Measurements from ENCODE around the gene OR8B12. TPM values are rescaled to one million over a fixed set of nuclear protein-coding genes. Genes with fewer than 3 reads are reported as not detected.
"Not testable (repeated sequence)": the region's sequence is repeated elsewhere in the genome, so short reads cannot be mapped to it uniquely, and the experiment has no call there.

The OR8B12 gene
- polyA plus RNA-seq, 3 donors: not detected

GRCh38 chr11:124533626-124534025, 9.8 kb downstream of the OR8B12 start:
- DNase-seq (ENCODE audit: low read depth in 3 of 3, low spot score in 2 of 3): no peak

- no peak for DNase-seq (ENCODE audit: low read depth in 3 of 3, low spot score in 2 of 3)
These were observed 23.0 kb downstream of the OR8B12 start for GRCh38 chr11:124520550-124520854.

GRCh38 chr11:124519850-124520549, 23.5 kb downstream of the OR8B12 start:
- no peak for DNase-seq (ENCODE audit: low read depth in 3 of 3, low spot score in 2 of 3)

- no peak for DNase-seq (ENCODE audit: low read depth in 3 of 3, low spot score in 2 of 3)
These were observed 24.4 kb downstream of the OR8B12 start for GRCh38 chr11:124518989-124519451.

GRCh38 chr11:124517314-124517713, 26.1 kb downstream of the OR8B12 start:
- DNase-seq (ENCODE audit: low read depth in 3 of 3, low spot score in 2 of 3): no peak

GRCh38 chr11:124514675-124515074, 28.8 kb downstream of the OR8B12 start:
- not testable (repeated sequence) for DNase-seq (ENCODE audit: low read depth in 3 of 3, low spot score in 2 of 3)

GRCh38 chr11:124514131-124514530, 29.3 kb downstream of the OR8B12 start:
- DNase-seq (ENCODE audit: low read depth in 3 of 3, low spot score in 2 of 3): no peak

- no peak for DNase-seq (ENCODE audit: low read depth in 3 of 3, low spot score in 2 of 3)
These were observed 31.7 kb downstream of the OR8B12 start for GRCh38 chr11:124511745-124512144.

GRCh38 chr11:124510279-124510678, 33.2 kb downstream of the OR8B12 start:
- no peak for DNase-seq (ENCODE audit: low read depth in 3 of 3, low spot score in 2 of 3)

GRCh38 chr11:124499711-124500110, 43.7 kb downstream of the OR8B12 start:
- DNase-seq (ENCODE audit: low read depth in 3 of 3, low spot score in 2 of 3): no peak

- DNase-seq (ENCODE audit: low read depth in 3 of 3, low spot score in 2 of 3): no peak
These were observed 50.3 kb downstream of the OR8B12 start for GRCh38 chr11:124493016-124493655.

Other genes starting within 250 kb of the OR8B12 start
- not detected for gene OR8D1, start 229.7 kb downstream of the OR8B12 start, polyA plus RNA-seq (ENCODE audit: insufficient read length in 3 of 3)
- not detected for gene OR8D2, start 223.5 kb downstream of the OR8B12 start, polyA plus RNA-seq (ENCODE audit: insufficient read length in 3 of 3)
- not detected for gene OR8B2, start 159.2 kb downstream of the OR8B12 start, polyA plus RNA-seq (ENCODE audit: insufficient read length in 3 of 3)
- not detected for gene OR8B3, start 144.6 kb downstream of the OR8B12 start, polyA plus RNA-seq (ENCODE audit: insufficient read length in 3 of 3)
- gene OR8B4, start 118.8 kb downstream of the OR8B12 start, polyA plus RNA-seq (ENCODE audit: insufficient read length in 3 of 3): not detected
- gene OR8B8, start 98.0 kb downstream of the OR8B12 start, polyA plus RNA-seq (ENCODE audit: insufficient read length in 3 of 3): under 1 TPM in 1 of 3 donors, not detected in 2; 0.03 TPM
- under 1 TPM in 2 of 3 donors, not detected in 1; 0.03 TPM for gene OR8A1, start 26.3 kb upstream of the OR8B12 start, polyA plus RNA-seq (ENCODE audit: insufficient read length in 3 of 3)
- not detected for gene PANX3, start 67.8 kb upstream of the OR8B12 start, polyA plus RNA-seq (ENCODE audit: insufficient read length in 3 of 3)
- 10 to 100 TPM; 27.0 to 27.2 (median 27.1) TPM for gene TBRG1, start 79.2 kb upstream of the OR8B12 start, polyA plus RNA-seq (ENCODE audit: insufficient read length in 3 of 3)
- gene SIAE, start 130.1 kb upstream of the OR8B12 start, polyA plus RNA-seq (ENCODE audit: insufficient read length in 3 of 3): 10 to 100 TPM; 33.1 to 34.5 (median 33.7) TPM
- 10 to 100 TPM; 23.4 to 27.7 (median 25.3) TPM for gene SPA17, start 130.2 kb upstream of the OR8B12 start, polyA plus RNA-seq (ENCODE audit: insufficient read length in 3 of 3)
- gene NRGN, start 196.3 kb upstream of the OR8B12 start, polyA plus RNA-seq (ENCODE audit: insufficient read length in 3 of 3): 10 to 100 TPM; 12.0 to 24.4 (median 15.3) TPM
- 1 to 10 TPM; 4.4 to 7.9 (median 5.8) TPM for gene VSIG2, start 208.6 kb upstream of the OR8B12 start, polyA plus RNA-seq (ENCODE audit: insufficient read length in 3 of 3)
- 10 to 100 TPM; 60.6 to 73.8 (median 68.2) TPM for gene ESAM, start 218.6 kb upstream of the OR8B12 start, polyA plus RNA-seq (ENCODE audit: insufficient read length in 3 of 3)

All from right renal cortex interstitium (tissue), 3 donors.